K562 (cell line): Measurements from ENCODE around the gene FBXO48. TPM values are rescaled to one million over a fixed set of nuclear protein-coding genes. Genes with fewer than 3 reads are reported as not detected.

Source experiments
- CHD4 ChIP-seq: fragments of 200-600 bp; sonication (generic); IDR thresholded peaks from 3 replicates; pipeline ENCODE4 v1.6.1; 2012; ENCODE audit warnings: low read depth, mild to moderate bottlenecking, mixed read lengths, low read length, inconsistent platforms; ENCODE audit not compliant: insufficient read depth, insufficient replicate concordance, poor library complexity, severe bottlenecking
- EZH2 ChIP-seq: IDR thresholded peaks from 2 replicates; pipeline ENCODE4 v1.6.1; 2012; ENCODE audit warnings: low read depth, mild to moderate bottlenecking, inconsistent platforms, low read length, borderline replicate concordance
- FOXK2 ChIP-seq, 2 experiments: fragments of 450-650 bp; IDR thresholded peaks in 1 of 2; conservative IDR thresholded peaks in 1 of 2; 2 replicates each; pipeline ENCODE4 v1.6.1; 2016; ENCODE audit warnings: low read depth in 2 of 2, mild to moderate bottlenecking in 1 of 2
- L3MBTL2 ChIP-seq: fragments of 450-650 bp; IDR thresholded peaks from 2 replicates; pipeline ENCODE4 v1.6.1; 2016; ENCODE audit warnings: mild to moderate bottlenecking, moderate library complexity
- LARP7 ChIP-seq: fragments of 450-650 bp; IDR thresholded peaks from 2 replicates; pipeline ENCODE4 v1.6.1; 2016
- NFIC ChIP-seq: fragments of 450-650 bp; IDR thresholded peaks from 2 replicates; pipeline ENCODE4 v1.6.1; 2017; ENCODE audit warnings: mild to moderate bottlenecking, inconsistent platforms
- PCBP1 ChIP-seq: fragments of 200-400 bp; formaldehyde crosslinking; IDR thresholded peaks from 2 replicates; pipeline ENCODE4 v1.6.1; 2018; ENCODE audit warnings: mild to moderate bottlenecking, low read depth, low read length; ENCODE audit not compliant: poor library complexity, severe bottlenecking
- PHB2 ChIP-seq: fragments of 450-650 bp; IDR thresholded peaks from 2 replicates; pipeline ENCODE4 v1.6.1; 2017; ENCODE audit warnings: low read depth
- RBBP5 ChIP-seq: fragments of 200-600 bp; sonication (generic); IDR thresholded peaks from 2 replicates; pipeline ENCODE4 v1.6.1; 2012; ENCODE audit warnings: borderline replicate concordance, mild to moderate bottlenecking, low read length, control low read depth, inconsistent platforms; ENCODE audit not compliant: insufficient read depth, poor library complexity, severe bottlenecking
- RBM39 ChIP-seq: fragments of 200-400 bp; formaldehyde crosslinking; optimal IDR thresholded peaks from 2 replicates; pipeline ENCODE3; 2018; ENCODE audit warnings: low read depth, low read length
- SRSF1 ChIP-seq: fragments of 200-400 bp; formaldehyde crosslinking; IDR thresholded peaks from 2 replicates; pipeline ENCODE4 v1.6.1; 2017; ENCODE audit warnings: mild to moderate bottlenecking, low read depth, low read length, moderate library complexity
- THRAP3 ChIP-seq: fragments of 450-650 bp; IDR thresholded peaks from 2 replicates; pipeline ENCODE4 v1.6.1; 2016; ENCODE audit warnings: mild to moderate bottlenecking, inconsistent platforms, borderline replicate concordance
- XRCC5 ChIP-seq: fragments of 200-400 bp; formaldehyde crosslinking; IDR thresholded peaks from 2 replicates; pipeline ENCODE4 v1.6.1; 2017; ENCODE audit warnings: low read depth, mild to moderate bottlenecking, low read length
- ZBED1 ChIP-seq: IDR thresholded peaks from 2 replicates; pipeline ENCODE4 v1.6.1; 2014
- ZC3H11A ChIP-seq: IDR thresholded peaks from 2 replicates; pipeline ENCODE4 v1.6.1; 2012; ENCODE audit warnings: low read depth, low read length, improper control_type of control experiment
- ZFP36 ChIP-seq: fragments of 150-350 bp; IDR thresholded peaks from 2 replicates; pipeline ENCODE4 v1.6.1; 2018; ENCODE audit warnings: low read length, low read depth; ENCODE audit not compliant: partially characterized antibody
- ZFX ChIP-seq: sonication (generic); formaldehyde crosslinking; IDR thresholded peaks from 2 replicates; pipeline ENCODE4 v1.8.0; 2022; ENCODE audit warnings: mild to moderate bottlenecking, missing genetic modification reagents, moderate library complexity
- ZKSCAN3 ChIP-seq: fragments of 250-450 bp; sonication (Bioruptor Pico); IDR thresholded peaks from 2 replicates; pipeline ENCODE4 v1.4.0; 2020
- ZNF121 ChIP-seq: sonication (generic); formaldehyde crosslinking; conservative IDR thresholded peaks from 2 replicates; pipeline ENCODE4 v1.8.0; 2022; ENCODE audit warnings: missing genetic modification reagents
- ZNF408 ChIP-seq: fragments of 250-450 bp; sonication (Bioruptor Pico); IDR thresholded peaks from 2 replicates; pipeline ENCODE4 v1.4.0; 2020; ENCODE audit warnings: low read depth, mild to moderate bottlenecking, moderate library complexity
- ZNF41 ChIP-seq: fragments of 250-450 bp; sonication (Bioruptor Pico); conservative IDR thresholded peaks from 2 replicates; pipeline ENCODE4 v1.4.0; 2020; ENCODE audit warnings: mild to moderate bottlenecking
- ZNF586 ChIP-seq: fragments of 450-650 bp; formaldehyde crosslinking; conservative IDR thresholded peaks from 2 replicates; pipeline ENCODE4 v1.4.0; 2020; ENCODE audit warnings: mild to moderate bottlenecking, moderate library complexity
- polyA plus RNA-seq, 8 experiments: library from polyadenylated mRNA; depleted of rRNA in 4 of 8; stranded (reverse) in 5 of 8; unstranded in 3 of 8; fragments of >200 nt; fragmentation: Nextera tagmentation in 2 of 8; fragmentation: Illumina TruSeq in 1 of 8; extraction: Ambion mirVana in 2 of 8; extraction: Trizol in 1 of 8; gene quantifications; 2 replicates each; pipeline versions ENCODE4 v1.2.1 to v1.2.3, GENCODE V29; 2011 to 2014; ENCODE audit warnings: inconsistent platforms in 1 of 8, missing spikeins in 1 of 8
- total RNA-seq, 7 experiments: library from RNA; depleted of rRNA in 6 of 7; stranded (reverse); fragments of >200 nt in 6 of 7; fragmentation: Illumina TruSeq in 2 of 7; extraction: Trizol in 2 of 7; gene quantifications; 2 replicates each; pipeline versions ENCODE4 v1.2.1 to v1.2.3, GENCODE V29; 2011 to 2021; ENCODE audit warnings: low replicate concordance in 1 of 7
- TF ChIP-seq, protein P1 (sequence below): fragments of 450-650 bp; IDR thresholded peaks from one replicate; pipeline ENCODE4 v1.6.1; 2018; ENCODE audit warnings: mild to moderate bottlenecking, moderate library complexity; ENCODE audit not compliant: partially characterized antibody
- TF ChIP-seq, protein P2 (sequence below): IDR thresholded peaks from 2 replicates; pipeline ENCODE4 v1.6.1; 2011; ENCODE audit not compliant: insufficient read length; ENCODE audit errors: extremely low read depth
- TF ChIP-seq, protein P3 (sequence below): fragments of 450-650 bp; IDR thresholded peaks from 2 replicates; pipeline ENCODE4 v1.6.1; 2016
- TF ChIP-seq, protein P4 (sequence below): fragments of 450-650 bp; IDR thresholded peaks from 2 replicates; pipeline ENCODE4 v1.6.1; 2016; ENCODE audit warnings: missing biosample characterization, missing genetic modification characterization

The FBXO48 gene
- total and polyA plus RNA-seq, 9 of the 15 experiments (the other 6 are each of a cell fraction or from before 2014, with no cell fraction given): 0.36 to 1.8 (median 0.73) TPM

DNA sequence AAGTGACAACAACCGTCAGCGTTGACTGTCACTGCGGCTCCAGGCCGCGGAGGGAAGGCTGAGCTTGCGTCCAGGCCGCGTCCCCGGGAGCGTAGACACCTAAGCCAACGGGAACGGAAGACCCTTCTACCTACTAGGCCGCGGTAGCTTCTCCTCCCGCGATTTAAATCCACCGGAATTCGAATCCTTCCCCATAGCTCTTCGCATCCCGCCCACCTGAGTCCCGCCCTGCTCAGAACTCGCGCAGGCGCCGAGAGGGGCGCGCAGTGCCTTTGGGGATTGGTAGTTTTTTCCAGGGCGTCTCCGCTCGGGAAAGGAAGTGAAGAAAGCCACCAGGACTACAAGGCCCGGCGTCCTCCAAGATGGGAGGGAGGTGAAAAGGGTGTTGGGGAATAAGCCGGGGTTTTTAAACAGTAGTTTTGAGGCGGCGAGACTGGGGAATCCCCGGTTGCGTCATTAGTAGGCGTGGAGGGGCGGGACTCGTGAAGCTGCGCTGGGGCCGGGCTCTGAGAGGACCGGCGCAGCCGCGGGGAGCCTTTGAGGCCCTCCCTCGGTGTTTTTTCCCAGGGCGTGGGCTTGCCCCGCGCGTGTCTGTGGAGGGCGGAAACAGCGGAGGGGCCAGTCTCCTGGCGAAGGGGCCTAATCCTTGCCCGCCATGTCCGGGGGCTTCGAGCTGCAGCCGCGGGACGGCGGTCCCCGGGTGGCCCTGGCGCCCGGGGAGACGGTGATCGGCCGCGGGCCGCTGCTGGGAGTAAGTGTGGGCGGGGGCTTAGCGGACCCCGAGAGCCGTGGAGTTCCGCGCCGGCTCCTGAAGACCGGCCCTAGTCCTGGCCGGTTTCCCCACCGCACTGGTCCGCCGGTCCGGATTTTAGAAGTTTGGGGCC, at the start of gene FBXO48, which contains the start of gene APLF (continued):
- TF ChIP-seq, protein P1, sequence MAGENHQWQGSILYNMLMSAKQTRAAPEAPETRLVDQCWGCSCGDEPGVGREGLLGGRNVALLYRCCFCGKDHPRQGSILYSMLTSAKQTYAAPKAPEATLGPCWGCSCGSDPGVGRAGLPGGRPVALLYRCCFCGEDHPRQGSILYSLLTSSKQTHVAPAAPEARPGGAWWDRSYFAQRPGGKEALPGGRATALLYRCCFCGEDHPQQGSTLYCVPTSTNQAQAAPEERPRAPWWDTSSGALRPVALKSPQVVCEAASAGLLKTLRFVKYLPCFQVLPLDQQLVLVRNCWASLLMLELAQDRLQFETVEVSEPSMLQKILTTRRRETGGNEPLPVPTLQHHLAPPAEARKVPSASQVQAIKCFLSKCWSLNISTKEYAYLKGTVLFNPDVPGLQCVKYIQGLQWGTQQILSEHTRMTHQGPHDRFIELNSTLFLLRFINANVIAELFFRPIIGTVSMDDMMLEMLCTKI: no peak
- TF ChIP-seq ZNF41 (CRISPR knock-in tag) (no peak), THRAP3 (no peak), PCBP1 (no peak), ZKSCAN3 (CRISPR knock-in tag) (no peak), NFIC (no peak), SRSF1 (no peak), ZFX (CRISPR knock-in tag) (peak; percentile 97), EZH2 (no peak), XRCC5 (no peak; the same call in 1 of the 2 replicates), ZC3H11A (no peak), ZNF586 (0 out of 2 replicates have a peak, but pooled peaks have one; percentile 18), ZFP36 (no peak), RBM39 (no peak), ZNF408 (CRISPR knock-in tag) (no peak), L3MBTL2 (peak; percentile 67; the same call in 1 of the 2 replicates), FOXK2 (conservative IDR thresholded peaks at IDR 0.05 in 1 of 2, IDR thresholded peaks at IDR 0.05 in 1 of 2; ENCODE audit: low read depth in 2 of 2) (peak; percentile 55 to 70), PHB2 (no peak), RBBP5 (peak; percentile 56), ZBED1 (no peak), CHD4 (no peak), LARP7 (no peak), ZNF121 (CRISPR knock-in tag) (no peak)
- TF ChIP-seq, protein P2, sequence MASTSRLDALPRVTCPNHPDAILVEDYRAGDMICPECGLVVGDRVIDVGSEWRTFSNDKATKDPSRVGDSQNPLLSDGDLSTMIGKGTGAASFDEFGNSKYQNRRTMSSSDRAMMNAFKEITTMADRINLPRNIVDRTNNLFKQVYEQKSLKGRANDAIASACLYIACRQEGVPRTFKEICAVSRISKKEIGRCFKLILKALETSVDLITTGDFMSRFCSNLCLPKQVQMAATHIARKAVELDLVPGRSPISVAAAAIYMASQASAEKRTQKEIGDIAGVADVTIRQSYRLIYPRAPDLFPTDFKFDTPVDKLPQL: no peak
- TF ChIP-seq, protein P3, sequence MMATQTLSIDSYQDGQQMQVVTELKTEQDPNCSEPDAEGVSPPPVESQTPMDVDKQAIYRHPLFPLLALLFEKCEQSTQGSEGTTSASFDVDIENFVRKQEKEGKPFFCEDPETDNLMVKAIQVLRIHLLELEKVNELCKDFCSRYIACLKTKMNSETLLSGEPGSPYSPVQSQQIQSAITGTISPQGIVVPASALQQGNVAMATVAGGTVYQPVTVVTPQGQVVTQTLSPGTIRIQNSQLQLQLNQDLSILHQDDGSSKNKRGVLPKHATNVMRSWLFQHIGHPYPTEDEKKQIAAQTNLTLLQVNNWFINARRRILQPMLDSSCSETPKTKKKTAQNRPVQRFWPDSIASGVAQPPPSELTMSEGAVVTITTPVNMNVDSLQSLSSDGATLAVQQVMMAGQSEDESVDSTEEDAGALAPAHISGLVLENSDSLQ: peak; percentile 60
- TF ChIP-seq, protein P4, sequence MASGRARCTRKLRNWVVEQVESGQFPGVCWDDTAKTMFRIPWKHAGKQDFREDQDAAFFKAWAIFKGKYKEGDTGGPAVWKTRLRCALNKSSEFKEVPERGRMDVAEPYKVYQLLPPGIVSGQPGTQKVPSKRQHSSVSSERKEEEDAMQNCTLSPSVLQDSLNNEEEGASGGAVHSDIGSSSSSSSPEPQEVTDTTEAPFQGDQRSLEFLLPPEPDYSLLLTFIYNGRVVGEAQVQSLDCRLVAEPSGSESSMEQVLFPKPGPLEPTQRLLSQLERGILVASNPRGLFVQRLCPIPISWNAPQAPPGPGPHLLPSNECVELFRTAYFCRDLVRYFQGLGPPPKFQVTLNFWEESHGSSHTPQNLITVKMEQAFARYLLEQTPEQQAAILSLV (tag): peak; percentile 71
